ENCODE results near the gene ABCC1. TPM values are rescaled to one million over a fixed set of nuclear protein-coding genes. Genes with fewer than 3 reads are reported as not detected.

ABCC1 gene
- total RNA-seq, 1 experiment from 2014 or later: 56.4 TPM

- Mint-ChIP-seq H3K36me3 (ENCODE audit: insufficient read depth in 1 of 3, low read depth in 3 of 3) (peaks cover 18 to 33% (median 33%) of the 10 kb centered on the region in 3 experiments), H3K27ac (no peak overlapping the region; a peak in 1 of 7 replicates), H3K4me3 (no peak overlapping the region), H3K9me3 (peaks cover 15 to 23% of the 10 kb centered on the region in 2 experiments), H3K27me3 (ENCODE audit: low read depth) (peaks cover 3% of the 10 kb centered on the region; the same call in 1 of the 2 replicates), H3K4me1 (peaks cover 55 to 56% of the 10 kb centered on the region in 2 experiments)
- H4K8ac ChIP-seq (replicated peaks; ENCODE audit: insufficient read length, low read depth, low read length): no peak overlapping the region
- no peak overlapping the region for H2BK20ac ChIP-seq (ENCODE audit: low read depth, low read length, poor library complexity, severe bottlenecking)
- no peak overlapping the region for H3K4me2 ChIP-seq (ENCODE audit: insufficient read depth, insufficient read length, low read length)
- H2BK5ac ChIP-seq (ENCODE audit: insufficient read length, low read length): no peak overlapping the region
- no peak overlapping the region for H3K18ac ChIP-seq (ENCODE audit: insufficient read length, low read depth, low read length)
- H3K79me2 ChIP-seq (ENCODE audit: insufficient read depth, low read length): peaks cover 27% of the 10 kb centered on the region; the same call in 1 of the 2 replicates
- H3K27ac ChIP-seq (ENCODE audit: insufficient read length, low read depth, low read length): no peak overlapping the region
- no peak overlapping the region for H2BK12ac ChIP-seq (ENCODE audit: insufficient read length, low read depth, low read length)
- H3K9me3 ChIP-seq (ENCODE audit: control insufficient read depth, low read depth, low read length): no peaks in the 10 kb centered on the region
- H2BK120ac ChIP-seq (ENCODE audit: low read depth, low read length, poor library complexity, severe bottlenecking): no peak overlapping the region
- H3K23me2 ChIP-seq (ENCODE audit: insufficient read length, low read depth, low read length, poor library complexity, severe bottlenecking): no peaks in the 10 kb centered on the region
- H3K27me3 ChIP-seq (ENCODE audit: insufficient read depth, low read length): no peaks in the 10 kb centered on the region
- H2AFZ ChIP-seq (ENCODE audit: low read length): no peak overlapping the region
- no peak overlapping the region for H3K56ac ChIP-seq (ENCODE audit: insufficient read length, low read depth, low read length)
- no peak overlapping the region for H3K23ac ChIP-seq (ENCODE audit: insufficient read length, low read depth, low read length)
- no peak for TF ChIP-seq CTCF (conservative IDR thresholded peaks at IDR 0.05)
- H2BK15ac ChIP-seq (ENCODE audit: low read depth, low read length): no peak overlapping the region
- WGBS (ENCODE audit: extremely low coverage, insufficient read length, low lambda C conversion rate): no CpG with 5 or more reads among the region's 4 CpGs
- H3T11ph ChIP-seq (ENCODE audit: low read length): no peak overlapping the region
- no peak overlapping the region for H3K14ac ChIP-seq (ENCODE audit: insufficient read depth, low read length)
- no peak overlapping the region for H4K5ac ChIP-seq (ENCODE audit: insufficient read length, low read depth, low read length)
- H3K4me1 ChIP-seq (ENCODE audit: insufficient read depth, low read length): peaks cover 7% of the 10 kb centered on the region; the same call in 1 of the 2 replicates
- DNase-seq: no peak
- no peak overlapping the region for H2AK5ac ChIP-seq (ENCODE audit: insufficient read length, low read length)
- H4K91ac ChIP-seq (ENCODE audit: insufficient read length, low read depth, low read length): no peak overlapping the region
- no peak overlapping the region for H3K4ac ChIP-seq (ENCODE audit: low read depth, low read length)
- peaks cover 9% of the 10 kb centered on the region for H3K79me1 ChIP-seq (ENCODE audit: insufficient read depth, low read depth, low read length, poor library complexity, severe bottlenecking)
- no peak overlapping the region for H3K9ac ChIP-seq (ENCODE audit: extremely low read depth, insufficient read length, low read length)
- H4K20me1 ChIP-seq (ENCODE audit: control insufficient read depth, insufficient read depth, insufficient read length): no peaks in the 10 kb centered on the region
Measured at GRCh38 chr16:15961571-15962090, 12.2 kb downstream of the ABCC1 start.
